T1000 (cell line): ENCODE measurements around the gene HADHA.

Experiments used
- DNase-seq: peaks from one replicate; lab custom pipeline; 2025; ENCODE audit warnings: mixed read lengths; lab: John Stamatoyannopoulos, UW

Gene HADHA

GRCh38 chr2:26193578-26194231 lies 50.7 kb downstream of the HADHA start:
- DNase-seq, result no peak

- DNase-seq, result no peak
These were observed 52.9 kb downstream of the HADHA start for GRCh38 chr2:26191316-26192159.

GRCh38 chr2:26190369-26190768 lies 54.1 kb downstream of the HADHA start:
- DNase-seq, result no peak

GRCh38 chr2:26189751-26190150 lies 54.7 kb downstream of the HADHA start:
- DNase-seq, result no peak

GRCh38 chr2:26189123-26189522 lies 55.3 kb downstream of the HADHA start:
- DNase-seq, result no peak

GRCh38 chr2:26187537-26188104 lies 56.8 kb downstream of the HADHA start:
- no peak for DNase-seq

- no peak for DNase-seq
These were observed 57.3 kb downstream of the HADHA start for GRCh38 chr2:26187114-26187513.

- DNase-seq, result no peak
These were observed 58.3 kb downstream of the HADHA start for GRCh38 chr2:26185954-26186770.

- DNase-seq, result no peak
These were observed 59.0 kb downstream of the HADHA start for GRCh38 chr2:26185304-26185928.

- no peak for DNase-seq
These were observed 59.7 kb downstream of the HADHA start for GRCh38 chr2:26184555-26185303.

GRCh38 chr2:26184121-26184520 lies 60.3 kb downstream of the HADHA start:
- no peak for DNase-seq

- DNase-seq, result no peak
These were observed 61.4 kb downstream of the HADHA start for GRCh38 chr2:26182887-26183630.

- DNase-seq, result no peak
These were observed 62.0 kb downstream of the HADHA start for GRCh38 chr2:26182441-26182840.

GRCh38 chr2:26179446-26179913 lies 65.0 kb downstream of the HADHA start:
- DNase-seq, result no peak

- no peak for DNase-seq
These were observed 65.5 kb downstream of the HADHA start for GRCh38 chr2:26178746-26179436.

GRCh38 chr2:26178246-26178645 lies 66.2 kb downstream of the HADHA start:
- DNase-seq, result no peak

- no peak for DNase-seq
These were observed 67.3 kb downstream of the HADHA start for GRCh38 chr2:26177122-26177521.

GRCh38 chr2:26176279-26176615 lies 68.2 kb downstream of the HADHA start:
- no peak for DNase-seq

GRCh38 chr2:26175466-26176278 lies 68.8 kb downstream of the HADHA start:
- no peak for DNase-seq
